H1 (cell line): ENCODE measurements around the gene TP53BP1. TPM values are rescaled to one million over a fixed set of nuclear protein-coding genes. Genes with fewer than 3 reads are reported as not detected.

Experiments
- CTCF ChIA-PET: fragments of 300-600 bp; sonication (Branson Sonifier 250); formaldehyde crosslinking; loops from one replicate; lab custom pipeline; 2021; ENCODE audit not compliant: partially characterized antibody; lab: Charles Lee
- POLR2A ChIA-PET: fragments of 300-600 bp; sonication (Branson Sonifier 250); formaldehyde crosslinking; loops from one replicate; lab custom pipeline; 2021; ENCODE audit warnings: inconsistent platforms; ENCODE audit not compliant: partially characterized antibody; lab: Charles Lee
- DNase-seq, 2 experiments: peaks; one replicate each; pipeline versions ENCODE4 v3.0.0 to v3.0.0-alpha.2; 2010 to 2022; ENCODE audit warnings: low spot score in 2 of 2, low read depth in 1 of 2, mixed read lengths in 1 of 2
- FAIRE-seq: peaks from 2 replicates; lab custom pipeline; 2011; peaks lifted over from hg19 to GRCh38; lab: Jason Lieb, UNC
- H2AFZ ChIP-seq: 2 replicates; pipeline ENCODE4 v1.8.1; 2012; ENCODE audit warnings: low read length, inconsistent platforms
- H2AK5ac ChIP-seq: 2 replicates; pipeline ENCODE4 v1.6.1; 2013; ENCODE audit warnings: low read depth, low read length
- H2BK120ac ChIP-seq: replicated peaks from 2 replicates; pipeline ENCODE3; 2013; ENCODE audit warnings: low read depth, low read length, inconsistent platforms
- H2BK12ac ChIP-seq: 2 replicates; pipeline ENCODE4 v1.6.1; 2013; ENCODE audit warnings: low read depth, low read length
- H2BK15ac ChIP-seq: 2 replicates; pipeline ENCODE4 v1.6.1; 2013; ENCODE audit warnings: low read length
- H2BK20ac ChIP-seq: 2 replicates; pipeline ENCODE4 v1.6.1; 2013; ENCODE audit warnings: low read length
- H2BK5ac ChIP-seq: 2 replicates; pipeline ENCODE4 v1.6.1; 2013; ENCODE audit warnings: low read depth, low read length
- H3K14ac ChIP-seq: 2 replicates; pipeline ENCODE4 v1.6.1; 2013; ENCODE audit warnings: inconsistent platforms; ENCODE audit not compliant: insufficient read length
- H3K18ac ChIP-seq: 2 replicates; pipeline ENCODE4 v1.6.1; 2013; ENCODE audit warnings: low read length; ENCODE audit errors: extremely low read depth
- H3K23ac ChIP-seq: 2 replicates; pipeline ENCODE4 v1.6.1; 2013; ENCODE audit warnings: inconsistent platforms; ENCODE audit not compliant: insufficient read length
- H3K23me2 ChIP-seq: 2 replicates; pipeline ENCODE4 v1.6.1; 2013; ENCODE audit warnings: low read depth, low read length
- H3K27ac ChIP-seq: 2 replicates; pipeline ENCODE4 v1.6.1; 2011; ENCODE audit warnings: low read depth, low read length, inconsistent platforms
- H3K27me3 ChIP-seq, 4 experiments: replicated peaks in 1 of 4; 1 replicate in 1 of 4; 2 replicates in 3 of 4; pipeline versions ENCODE4 v1.6.1 to v1.8.1; 2011 to 2013; ENCODE audit warnings: low read length in 3 of 4, mild to moderate bottlenecking in 3 of 4, inconsistent platforms in 2 of 4, mixed read lengths in 2 of 4, moderate library complexity in 1 of 4; ENCODE audit not compliant: control insufficient read depth in 3 of 4, insufficient read depth in 3 of 4; ENCODE audit errors: extremely low read depth in 1 of 4
- H3K36me3 ChIP-seq, 4 experiments: 2 replicates each; pipeline versions ENCODE4 v1.6.1 to v1.8.1; 2011 to 2013; ENCODE audit warnings: mild to moderate bottlenecking in 4 of 4, low read length in 3 of 4, moderate library complexity in 2 of 4, control low read depth in 1 of 4, inconsistent platforms in 1 of 4; ENCODE audit not compliant: insufficient read depth in 4 of 4, control insufficient read depth in 2 of 4
- H3K4ac ChIP-seq: replicated peaks from 2 replicates; pipeline ENCODE3; 2013; ENCODE audit warnings: low read length, low read depth, mixed read lengths, inconsistent platforms; ENCODE audit not compliant: insufficient read length
- H3K4me1 ChIP-seq, 4 experiments: replicated peaks in 1 of 4; 1 replicate in 1 of 4; 2 replicates in 3 of 4; pipeline versions ENCODE4 v1.6.1 to v1.8.1; 2011 to 2013; ENCODE audit warnings: low read length in 3 of 4, inconsistent platforms in 2 of 4, mixed read lengths in 1 of 4; ENCODE audit not compliant: insufficient read depth in 4 of 4, control insufficient read depth in 3 of 4
- H3K4me2 ChIP-seq, 2 experiments: 2 replicates each; pipeline versions ENCODE4 v1.6.1 to v1.8.1; 2011 to 2013; ENCODE audit warnings: low read depth in 2 of 2, low read length in 2 of 2, control low read depth in 1 of 2, inconsistent platforms in 1 of 2, mild to moderate bottlenecking in 1 of 2; ENCODE audit not compliant: insufficient read depth in 1 of 2
- H3K4me3 ChIP-seq, 4 experiments: fragments of 200-600, 300-600 bp in 1 of 4; sonication (generic), shearing (Covaris generic), sonication (Bioruptor Twin) in 1 of 4; 2 replicates each; pipeline versions ENCODE4 v1.5.1 to v1.8.1; 2011 to 2016; ENCODE audit warnings: low read length in 4 of 4, low read depth in 3 of 4, control low read depth in 2 of 4, inconsistent platforms in 2 of 4, mild to moderate bottlenecking in 2 of 4, mixed read lengths in 1 of 4, moderate library complexity in 1 of 4; ENCODE audit not compliant: insufficient read depth in 2 of 4; ENCODE audit errors: extremely low read depth in 1 of 4
- H3K56ac ChIP-seq: replicated peaks from 2 replicates; pipeline ENCODE3; 2013; ENCODE audit warnings: low read depth, mild to moderate bottlenecking, mixed read lengths, low read length, inconsistent platforms; ENCODE audit not compliant: insufficient read length
- H3K79me1 ChIP-seq: 2 replicates; pipeline ENCODE4 v1.6.1; 2013; ENCODE audit warnings: low read depth, low read length, control low read depth
- H3K79me2 ChIP-seq, 2 experiments: 2 replicates each; pipeline versions ENCODE4 v1.6.1 to v1.8.1; 2012 to 2013; ENCODE audit warnings: low read length in 2 of 2, mild to moderate bottlenecking in 2 of 2, inconsistent platforms in 1 of 2; ENCODE audit not compliant: insufficient read depth in 2 of 2, control insufficient read depth in 1 of 2
- H3K9ac ChIP-seq, 4 experiments: replicated peaks in 1 of 4; 1 replicate in 1 of 4; 2 replicates in 3 of 4; pipeline versions ENCODE4 v1.6.1 to v1.8.1; 2011 to 2013; ENCODE audit warnings: low read depth in 3 of 4, low read length in 3 of 4, control low read depth in 2 of 4, mild to moderate bottlenecking in 2 of 4, moderate library complexity in 2 of 4, inconsistent platforms in 1 of 4; ENCODE audit errors: extremely low read depth in 1 of 4
- H3K9me3 ChIP-seq, 2 experiments: 2 replicates each; pipeline versions ENCODE4 v1.6.1 to v1.8.1; 2012 to 2013; ENCODE audit warnings: mild to moderate bottlenecking in 2 of 2, moderate library complexity in 2 of 2, control low read depth in 1 of 2, inconsistent platforms in 1 of 2, low read depth in 1 of 2, low read length in 1 of 2, mixed read lengths in 1 of 2; ENCODE audit not compliant: insufficient read depth in 2 of 2
- H4K20me1 ChIP-seq, 2 experiments: replicated peaks in 1 of 2; 2 replicates each; pipeline versions ENCODE3 to v1.8.1; 2011 to 2013; ENCODE audit warnings: inconsistent platforms in 2 of 2, low read length in 2 of 2, mild to moderate bottlenecking in 1 of 2; ENCODE audit not compliant: insufficient read depth in 2 of 2, control insufficient read depth in 1 of 2
- H4K5ac ChIP-seq: 2 replicates; pipeline ENCODE4 v1.6.1; 2013; ENCODE audit warnings: low read length, low read depth, mixed read lengths, inconsistent platforms; ENCODE audit not compliant: insufficient read length
- H4K8ac ChIP-seq: 2 replicates; pipeline ENCODE4 v1.8.0; 2013; ENCODE audit warnings: mild to moderate bottlenecking, moderate library complexity, low read length, inconsistent platforms; ENCODE audit not compliant: insufficient read depth; ENCODE audit errors: extremely low read depth
- H4K91ac ChIP-seq: replicated peaks from 2 replicates; pipeline ENCODE3; 2013; ENCODE audit warnings: low read length, mixed read lengths, inconsistent platforms; ENCODE audit not compliant: insufficient read length
- CHD2 ChIP-seq: IDR thresholded peaks from 2 replicates; pipeline ENCODE4 v1.6.1; 2012; ENCODE audit warnings: low read length, improper control_type of control experiment
- EGR1 ChIP-seq: IDR thresholded peaks from 2 replicates; pipeline ENCODE4 v1.6.1; 2011; ENCODE audit warnings: low read depth, low read length, borderline replicate concordance
- EZH2 ChIP-seq: fragments of 200-600 bp; sonication (generic); IDR thresholded peaks from 2 replicates; pipeline ENCODE4 v1.7.1; 2012; ENCODE audit warnings: low read depth, mild to moderate bottlenecking, moderate library complexity, low read length, inconsistent platforms; ENCODE audit not compliant: severe bottlenecking
- JUN ChIP-seq: IDR thresholded peaks from 2 replicates; pipeline ENCODE4 v1.6.1; 2011; ENCODE audit warnings: low read depth, mild to moderate bottlenecking, improper control_type of control experiment, low read length
- PHF8 ChIP-seq: fragments of 200-600 bp; sonication (generic); conservative IDR thresholded peaks from 2 replicates; pipeline ENCODE4 v1.7.1; 2012; ENCODE audit warnings: low read depth, mild to moderate bottlenecking, inconsistent platforms, low read length, moderate library complexity
- SIX5 ChIP-seq: IDR thresholded peaks from 2 replicates; pipeline ENCODE4 v1.6.1; 2011; ENCODE audit warnings: mild to moderate bottlenecking, low read depth, low read length
- SP1 ChIP-seq: IDR thresholded peaks from 2 replicates; pipeline ENCODE4 v1.6.1; 2011; ENCODE audit warnings: low read depth, low read length
- WGBS, 2 experiments: shearing (Covaris generic) in 1 of 2; methylation state at CpG; one replicate each; pipeline versions ENCODE4 v1.1.6 to v1.1.7; 2013 to 2015; ENCODE audit warnings: low lambda C conversion rate in 2 of 2, mixed read lengths in 2 of 2, inconsistent platforms in 1 of 2, low coverage in 1 of 2, missing lambda C conversion rate in 1 of 2; ENCODE audit not compliant: insufficient replicate concordance in 2 of 2, insufficient coverage in 1 of 2, insufficient read length in 1 of 2; ENCODE audit errors: extremely low coverage in 1 of 2, missing lambda C conversion rate in 1 of 2; 5-methylcytosine and 5-hydroxymethylcytosine counted together
- polyA plus RNA-seq, 7 experiments: library from polyadenylated mRNA; depleted of rRNA in 3 of 7; stranded (reverse) in 5 of 7; unstranded in 2 of 7; fragments of >200 nt in 5 of 7; fragments of 200-250 nt in 2 of 7; gene quantifications; 1 replicate in 5 of 7; 2 replicates in 1 of 7; 4 replicates in 1 of 7; pipeline versions ENCODE4 v1.2.1 to v1.2.3, GENCODE V29; 2011 to 2013; ENCODE audit warnings: missing spikeins in 2 of 7, mixed read lengths in 2 of 7
- total RNA-seq: library from RNA; stranded (reverse); fragmentation: NEBNext Ultra II Directional; extraction: Animal tissue kit (Norgen Biotek cat#: 25700); gene quantifications from 2 replicates; pipeline ENCODE4 v1.2.1, GENCODE V29; 2021

Gene TP53BP1
- total and polyA plus RNA-seq, 2 of the 8 experiments (the other 6 are each of a cell fraction or from before 2014, with no cell fraction given), result 34.1 to 63.6 TPM

DNA sequence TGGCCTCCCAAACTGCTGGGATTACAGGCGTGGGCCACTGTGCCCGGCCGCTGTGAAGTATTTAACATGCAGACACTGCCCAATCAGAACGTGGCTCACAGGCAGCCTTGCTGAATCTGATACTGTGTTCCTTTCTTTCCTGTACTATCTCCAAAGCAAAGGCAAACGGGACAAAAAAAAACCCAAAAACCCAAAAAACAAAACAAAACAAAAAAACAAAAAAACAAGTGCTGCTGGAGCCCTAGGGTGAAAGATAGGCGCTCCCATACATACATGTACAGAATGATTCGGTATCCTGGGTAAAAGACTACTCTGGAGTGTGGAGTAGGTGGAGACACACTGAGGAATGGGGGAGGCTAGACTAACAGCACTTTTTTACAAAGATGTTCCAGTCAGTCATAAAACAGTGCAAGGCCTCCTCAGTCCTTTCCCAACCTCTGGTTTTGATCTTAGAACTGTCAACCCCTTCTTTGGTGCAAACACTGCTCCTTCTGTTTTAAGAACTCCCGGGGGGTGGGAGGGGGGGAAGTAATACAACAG lies 16.8 kb upstream of the TP53BP1 start:
- H2BK120ac ChIP-seq, result no peak overlapping the region
- H3K9ac ChIP-seq, result 0 out of 7 replicates have a peak overlapping the region, but pooled peaks of 1 of the 4 experiments have one; percentile 9
- H4K91ac ChIP-seq, result no peak overlapping the region
- peak overlapping the region; percentile 53 to 79 (median 71); a peak in 7 of 8 replicates for H3K4me3 ChIP-seq
- no peak overlapping the region for H4K5ac ChIP-seq
- DNase-seq, result no peak
- H3K23ac ChIP-seq, result no peak overlapping the region
- no peak overlapping the region for H3K14ac ChIP-seq
- no peak overlapping the region for H2BK15ac ChIP-seq
- ChIA-PET CTCF (interaction anchor here (0.8 to 9.4 kb wide), 5 partner anchors 8 to 76 kb away, joined by 3 to 121 read pairs (median 10); partner anchors contain the start of gene TP53BP1), POLR2A (interaction anchor here (0.5 to 5.0 kb wide), 13 partner anchors 9 to 540 kb away, joined by 3 to 81 read pairs (median 6); partner anchors contain the start of genes TP53BP1, TUBGCP4 and ZSCAN29)
- H2BK20ac ChIP-seq, result no peak overlapping the region
- no peak overlapping the region for H2BK5ac ChIP-seq
- no peaks in the 10 kb centered on the region for H3K36me3 ChIP-seq
- H4K20me1 ChIP-seq, result peaks cover 0 to 2% of the 10 kb centered on the region in 2 experiments
- peak overlapping the region; percentile 93 for H3K4me2 ChIP-seq
- no peak overlapping the region for H2BK12ac ChIP-seq
- no peak overlapping the region for H2AFZ ChIP-seq
- H3K27me3 ChIP-seq, result peaks cover 4 to 16% (median 10%) of the 10 kb centered on the region in 4 experiments
- no peak overlapping the region for H4K8ac ChIP-seq
- no peak for FAIRE-seq
- H3K27ac ChIP-seq, result no peak overlapping the region
- 42% methylated on average over 8 of the region's 8 CpGs; no CpG with 5 or more reads in 1 of the 2 experiments for WGBS, 2 experiments
- TF ChIP-seq SIX5, result no peak
- TF ChIP-seq EGR1, result no peak
- TF ChIP-seq CHD2, result no peak
- no peak for TF ChIP-seq EZH2
- TF ChIP-seq SP1, result no peak
- no peak for TF ChIP-seq JUN
- TF ChIP-seq PHF8, result no peak
- H3K79me2 ChIP-seq, result no peaks in the 10 kb centered on the region
- no peak overlapping the region for H3K4ac ChIP-seq
- H3K9me3 ChIP-seq, result no peaks in the 10 kb centered on the region
- H2AK5ac ChIP-seq, result no peak overlapping the region
- no peak overlapping the region for H3K18ac ChIP-seq
- no peaks in the 10 kb centered on the region for H3K79me1 ChIP-seq
- no peak overlapping the region for H3K56ac ChIP-seq
- peaks cover 10% of the 10 kb centered on the region for H3K23me2 ChIP-seq
- H3K4me1 ChIP-seq, result peaks cover 3 to 16% (median 8%) of the 10 kb centered on the region in 4 experiments; a peak in 6 of 7 replicates
